SK-N-SH treated with all-trans-retinoic acid at 6 μM for 48 hours (cell line): ENCODE measurements around the gene EVPL.
"Not testable (repeated sequence)": the region's sequence is repeated elsewhere in the genome, so short reads cannot be mapped to it uniquely, and the experiment has no call there.

Experiments
- ATAC-seq: fragments of 200-7000 bp; cut with Tn5 transposase; 3 replicates; pipeline ENCODE4 v1.9.1; 2020; ENCODE audit warnings: mild to moderate bottlenecking, moderate library complexity
- CREB5 ChIP-seq: fragments of 250-450 bp; sonication (Bioruptor Pico); IDR thresholded peaks from 2 replicates; pipeline ENCODE4 v1.5.1; 2020; ENCODE audit warnings: low read depth, mild to moderate bottlenecking, moderate library complexity
- CSDC2 ChIP-seq: fragments of 250-450 bp; sonication (Bioruptor Pico); IDR thresholded peaks from 2 replicates; pipeline ENCODE4 v1.5.0; 2020; ENCODE audit warnings: mild to moderate bottlenecking, moderate library complexity
- CSRNP3 ChIP-seq: fragments of 250-450 bp; sonication (Bioruptor Pico); IDR thresholded peaks from 2 replicates; pipeline ENCODE4 v1.5.1; 2021; ENCODE audit warnings: mild to moderate bottlenecking, moderate library complexity
- ESRRG ChIP-seq: fragments of 250-450 bp; sonication (Bioruptor Pico); IDR thresholded peaks from 2 replicates; pipeline ENCODE4 v1.6.1; 2021; ENCODE audit warnings: mild to moderate bottlenecking
- GLIS3 ChIP-seq: fragments of 250-450 bp; sonication (Bioruptor Pico); IDR thresholded peaks from 2 replicates; pipeline ENCODE4 v1.5.0; 2020; ENCODE audit warnings: mild to moderate bottlenecking, moderate library complexity
- OSR1 ChIP-seq: fragments of 250-450 bp; sonication (Bioruptor Pico); IDR thresholded peaks from 2 replicates; pipeline ENCODE4 v1.8.0; 2022; ENCODE audit warnings: moderate library complexity, mild to moderate bottlenecking, inconsistent platforms
- PATZ1 ChIP-seq: fragments of 250-450 bp; sonication (Bioruptor Pico); IDR thresholded peaks from 2 replicates; pipeline ENCODE4 v1.8.0; 2020; ENCODE audit warnings: mild to moderate bottlenecking, moderate library complexity, borderline replicate concordance
- POU6F1 ChIP-seq: fragments of 250-450 bp; sonication (Bioruptor Pico); IDR thresholded peaks from 2 replicates; pipeline ENCODE4 v1.8.0; 2021; ENCODE audit warnings: low read depth, mild to moderate bottlenecking, moderate library complexity, borderline replicate concordance
- PPARA ChIP-seq: fragments of 250-450 bp; sonication (Bioruptor Pico); IDR thresholded peaks from 2 replicates; pipeline ENCODE4 v1.5.0; 2020; ENCODE audit warnings: mild to moderate bottlenecking, borderline replicate concordance
- SNAI2 ChIP-seq: fragments of 250-450 bp; sonication (Bioruptor Pico); IDR thresholded peaks from 2 replicates; pipeline ENCODE4 v1.5.0; 2020; ENCODE audit warnings: mild to moderate bottlenecking, moderate library complexity
- TOX ChIP-seq: fragments of 250-450 bp; sonication (Bioruptor Pico); IDR thresholded peaks from 2 replicates; pipeline ENCODE4 v1.8.0; 2021; ENCODE audit warnings: mild to moderate bottlenecking, moderate library complexity, borderline replicate concordance
- TSHZ2 ChIP-seq: fragments of 250-450 bp; sonication (Bioruptor Pico); IDR thresholded peaks from 2 replicates; pipeline ENCODE4 v1.5.0; 2020; ENCODE audit warnings: mild to moderate bottlenecking, moderate library complexity
- ZC3H10 ChIP-seq: fragments of 250-450 bp; sonication (Bioruptor Pico); IDR thresholded peaks from 2 replicates; pipeline ENCODE4 v1.5.1; 2021; ENCODE audit warnings: mild to moderate bottlenecking, moderate library complexity
- ZFP3 ChIP-seq: fragments of 250-450 bp; sonication (Bioruptor Pico); IDR thresholded peaks from 2 replicates; pipeline ENCODE4 v1.5.0; 2020; ENCODE audit warnings: mild to moderate bottlenecking, moderate library complexity
- ZFP30 ChIP-seq: fragments of 450-650 bp; formaldehyde crosslinking; IDR thresholded peaks from 2 replicates; pipeline ENCODE4 v1.5.0; 2022; ENCODE audit warnings: mild to moderate bottlenecking, moderate library complexity
- ZNF565 ChIP-seq: fragments of 450-650 bp; formaldehyde crosslinking; conservative IDR thresholded peaks from 2 replicates; pipeline ENCODE4 v1.5.0; 2020; ENCODE audit warnings: low read depth, mild to moderate bottlenecking, moderate library complexity
- ZNF8 ChIP-seq: fragments of 450-650 bp; formaldehyde crosslinking; IDR thresholded peaks from 2 replicates; pipeline ENCODE4 v1.5.0; 2020; ENCODE audit warnings: mild to moderate bottlenecking, moderate library complexity

Gene EVPL

GRCh38 chr17:76065775-76066174 lies 38.7 kb upstream of the EVPL start:
- TF ChIP-seq SNAI2, result no peak
- no peak for TF ChIP-seq TSHZ2 (CRISPR knock-in tag)
- no peak for TF ChIP-seq ZFP3 (CRISPR knock-in tag)
- no peak for TF ChIP-seq CREB5 (CRISPR knock-in tag)
- no peak for TF ChIP-seq OSR1 (CRISPR knock-in tag)
- no peak for TF ChIP-seq PPARA (CRISPR knock-in tag)
- TF ChIP-seq ZFP30 (CRISPR knock-in tag), result no peak
- no peak for TF ChIP-seq CSDC2 (CRISPR knock-in tag)
- TF ChIP-seq POU6F1 (CRISPR knock-in tag), result no peak
- no peak for TF ChIP-seq CSRNP3 (CRISPR knock-in tag)
- no peak for TF ChIP-seq GLIS3 (CRISPR knock-in tag)
- no peak for TF ChIP-seq ESRRG (CRISPR knock-in tag)
- no peak for ATAC-seq

- ATAC-seq, result no peak
- no peak for TF ChIP-seq TSHZ2 (CRISPR knock-in tag)
- no peak for TF ChIP-seq ZNF565 (CRISPR knock-in tag)
- TF ChIP-seq TOX, result no peak
- TF ChIP-seq CSRNP3 (CRISPR knock-in tag), result no peak
- TF ChIP-seq ZFP3 (CRISPR knock-in tag), result no peak
- no peak for TF ChIP-seq PPARA (CRISPR knock-in tag)
- TF ChIP-seq OSR1 (CRISPR knock-in tag), result no peak
- TF ChIP-seq, all 23 proteins: peak for 0
Measured at GRCh38 chr17:76063875-76064546, 36.9 kb upstream of the EVPL start.

GRCh38 chr17:76058264-76058663 lies 31.2 kb upstream of the EVPL start:
- not testable (repeated sequence) for ATAC-seq

- ATAC-seq, result no peak
- TF ChIP-seq ZNF565 (CRISPR knock-in tag) (no peak), OSR1 (CRISPR knock-in tag) (no peak), TOX (no peak), ZC3H10 (no peak), PATZ1 (CRISPR knock-in tag) (no peak), ZNF8 (no peak)
Measured at GRCh38 chr17:76056882-76057281, 29.8 kb upstream of the EVPL start.
